NCI-H1436 (cell line): Measurements from ENCODE around the gene RNF213.
"Not testable (repeated sequence)": the region's sequence is repeated elsewhere in the genome, so short reads cannot be mapped to it uniquely, and the experiment has no call there.

Source experiments
- DNase-seq: peaks from one replicate; lab custom pipeline; 2025; lab: John Stamatoyannopoulos, UW

The RNF213 gene

GRCh38 chr17:80394629-80395216 lies 134.1 kb downstream of the RNF213 start:
- no peak for DNase-seq

- no peak for DNase-seq
Measured at GRCh38 chr17:80395402-80396151, 134.9 kb downstream of the RNF213 start.

GRCh38 chr17:80396157-80397033 lies 135.7 kb downstream of the RNF213 start:
- DNase-seq: no peak

- no peak for DNase-seq
Measured at GRCh38 chr17:80397034-80397387, 136.4 kb downstream of the RNF213 start.

GRCh38 chr17:80397686-80398085 lies 137.0 kb downstream of the RNF213 start:
- no peak for DNase-seq

GRCh38 chr17:80401086-80401485 lies 140.4 kb downstream of the RNF213 start:
- not testable (repeated sequence) for DNase-seq

- not testable (repeated sequence) for DNase-seq
Measured at GRCh38 chr17:80402102-80402501, 141.4 kb downstream of the RNF213 start.

- no peak for DNase-seq
Measured at GRCh38 chr17:80402959-80403358, 142.3 kb downstream of the RNF213 start.

- no peak for DNase-seq
Measured at GRCh38 chr17:80406146-80406545, 145.5 kb downstream of the RNF213 start.

GRCh38 chr17:80407917-80408316 lies 147.3 kb downstream of the RNF213 start:
- DNase-seq: not testable (repeated sequence)

- no peak for DNase-seq
Measured at GRCh38 chr17:80408872-80409271, 148.2 kb downstream of the RNF213 start.

- DNase-seq: no peak
Measured at GRCh38 chr17:80409626-80410025, 149.0 kb downstream of the RNF213 start.

GRCh38 chr17:80410441-80411087 lies 149.9 kb downstream of the RNF213 start:
- not testable (repeated sequence) for DNase-seq

- no peak for DNase-seq
Measured at GRCh38 chr17:80413771-80414507, 153.3 kb downstream of the RNF213 start.

- DNase-seq: no peak
Measured at GRCh38 chr17:80414508-80414802, 153.8 kb downstream of the RNF213 start.

- peak; percentile 98 for DNase-seq
Measured at GRCh38 chr17:80414803-80415625, 154.4 kb downstream of the RNF213 start, which contains the start of gene ENDOV. Gene ENDOV, plus strand, starts transcription at chr17:80415167. Its CDS starts 28 bp downstream, at chr17:80415195.

GRCh38 chr17:80415626-80416137 lies 155.0 kb downstream of the RNF213 start:
- no peak for DNase-seq

GRCh38 chr17:80416260-80416939 lies 155.7 kb downstream of the RNF213 start:
- DNase-seq: no peak

- no peak for DNase-seq
Measured at GRCh38 chr17:80416940-80417293, 156.3 kb downstream of the RNF213 start.

- no peak for DNase-seq
Measured at GRCh38 chr17:80418589-80418988, 157.9 kb downstream of the RNF213 start.
